ENCODE measurements around the gene FABP6.
"Not testable (repeated sequence)": the region's sequence is repeated elsewhere in the genome, so short reads cannot be mapped to it uniquely, and the experiment has no call there.

FABP6 gene

DNA sequence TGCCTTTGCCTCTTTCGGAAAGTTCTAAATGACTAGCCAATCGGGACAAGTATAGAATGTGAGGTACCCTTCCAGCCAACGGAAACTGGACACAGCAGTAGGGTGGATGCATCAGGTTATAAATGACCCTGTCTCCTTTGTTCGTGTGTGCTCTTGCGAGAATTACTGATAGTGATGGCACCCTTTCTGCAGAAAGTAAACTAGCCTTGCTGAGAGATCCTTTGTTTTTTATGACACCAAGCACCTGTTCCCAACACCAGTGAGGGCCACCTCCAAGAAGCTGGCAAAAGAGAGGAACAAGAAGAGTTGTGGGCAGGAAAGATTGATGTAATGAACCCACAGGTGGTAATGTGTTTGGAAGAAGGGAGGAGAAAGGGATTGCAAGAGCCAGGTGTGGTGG lies 42.8 kb upstream of the FABP6 start:
- Histone ChIP-seq H3K4me3 (ENCODE audit: low read depth, low read length) (no peak overlapping the region), H3K27me3 (replicated peaks) (no peaks in the 10 kb centered on the region), H3K36me3 (replicated peaks) (no peaks in the 10 kb centered on the region), H3K27ac (no peak overlapping the region)
- no peak for DNase-seq
- in situ Hi-C loops (cut with HindIII; ENCODE audit: low pct_ligation_motif_present, low sequenced_read_pairs), result no loop called here
- TF ChIP-seq CTCF (IDR thresholded peaks at IDR 0.05; ENCODE audit: low read depth, low read length, missing control alignments), result no peak

GRCh38 chr5:160187091-160187490 lies 42.2 kb upstream of the FABP6 start:
- no peak overlapping the region for H3K4me3 ChIP-seq (ENCODE audit: low read depth, low read length)
- H3K36me3 ChIP-seq (replicated peaks), result no peaks in the 10 kb centered on the region
- H3K27ac ChIP-seq, result no peak overlapping the region
- no peak for DNase-seq
- in situ Hi-C loops (cut with HindIII; ENCODE audit: low pct_ligation_motif_present, low sequenced_read_pairs), result no loop called here
- TF ChIP-seq CTCF (IDR thresholded peaks at IDR 0.05; ENCODE audit: low read depth, low read length, missing control alignments), result no peak
- no peaks in the 10 kb centered on the region for H3K27me3 ChIP-seq (replicated peaks)

GRCh38 chr5:160188141-160189015 lies 40.9 kb upstream of the FABP6 start:
- Histone ChIP-seq H3K4me3 (ENCODE audit: low read depth, low read length) (peak overlapping the region; percentile 43), H3K36me3 (replicated peaks) (no peaks in the 10 kb centered on the region), H3K27ac (peak overlapping the region; percentile 63), H3K27me3 (replicated peaks) (no peaks in the 10 kb centered on the region)
- in situ Hi-C loops (cut with HindIII; ENCODE audit: low pct_ligation_motif_present, low sequenced_read_pairs), result no loop called here
- peak; percentile 78 for DNase-seq
- peak; percentile 1 for TF ChIP-seq CTCF (IDR thresholded peaks at IDR 0.05; ENCODE audit: low read depth, low read length, missing control alignments)

- no peak for DNase-seq
- no peaks in the 10 kb centered on the region for H3K27me3 ChIP-seq (replicated peaks)
- H3K36me3 ChIP-seq (replicated peaks), result no peaks in the 10 kb centered on the region
- in situ Hi-C loops (cut with HindIII; ENCODE audit: low pct_ligation_motif_present, low sequenced_read_pairs), result no loop called here
- TF ChIP-seq CTCF (IDR thresholded peaks at IDR 0.05; ENCODE audit: low read depth, low read length, missing control alignments), result no peak
- no peak overlapping the region for H3K4me3 ChIP-seq (ENCODE audit: low read depth, low read length)
- no peak overlapping the region for H3K27ac ChIP-seq
Measured at GRCh38 chr5:160192424-160192823, 36.9 kb upstream of the FABP6 start.

GRCh38 chr5:160193076-160193475 lies 36.2 kb upstream of the FABP6 start:
- DNase-seq; in situ Hi-C loops (cut with HindIII; ENCODE audit: low pct_ligation_motif_present, low sequenced_read_pairs): not testable (repeated sequence)

DNA sequence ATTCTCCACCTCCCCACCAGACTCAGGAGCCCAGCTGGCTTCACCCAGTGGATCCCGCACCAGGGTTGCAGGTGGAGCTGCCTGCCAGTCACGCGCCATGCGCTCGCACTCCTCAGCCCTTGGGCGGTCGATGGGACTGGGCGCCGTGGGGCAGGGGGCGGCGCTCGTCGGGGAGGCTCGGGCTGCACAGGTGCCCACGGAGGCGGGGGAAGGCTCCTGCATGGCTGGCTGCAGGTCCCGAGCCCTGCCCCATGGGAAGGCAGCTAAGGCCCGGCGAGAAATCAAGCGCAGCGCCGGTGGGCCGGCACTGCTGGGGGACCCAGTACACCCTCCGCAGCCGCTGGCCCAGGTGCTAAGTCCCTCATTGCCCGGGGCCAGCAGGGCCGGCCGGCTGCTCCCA lies 35.5 kb upstream of the FABP6 start:
- H3K27ac ChIP-seq; DNase-seq; H3K4me3 ChIP-seq (ENCODE audit: low read depth, low read length); H3K27me3 ChIP-seq (replicated peaks); in situ Hi-C loops (cut with HindIII; ENCODE audit: low pct_ligation_motif_present, low sequenced_read_pairs); H3K36me3 ChIP-seq (replicated peaks): not testable (repeated sequence)

More at GRCh38 chr5:160193076-160193475, 36.2 kb upstream of the FABP6 start:
- not testable (repeated sequence) for H3K4me3 ChIP-seq (ENCODE audit: low read depth, low read length); H3K36me3 ChIP-seq (replicated peaks); H3K27me3 ChIP-seq (replicated peaks); H3K27ac ChIP-seq

Measured in brain microvascular endothelial cell (primary cell).